Prostate gland (tissue), 2 donors: ENCODE results near the gene ODAM.
"Not testable (repeated sequence)": the region's sequence is repeated elsewhere in the genome, so short reads cannot be mapped to it uniquely, and the experiment has no call there.

ENCODE experiments used
- POLR2AphosphoS5 ChIP-seq: sonication (generic); formaldehyde crosslinking; IDR thresholded peaks from one replicate; pipeline ENCODE4 v1.6.1; 2017; ENCODE audit warnings: antibody characterized with exemption
- TF ChIP-seq, protein P1 (sequence below), 4 experiments: fragments of 200-600 bp in 2 of 4; fragments of 450-650 bp in 2 of 4; sonication (generic) in 2 of 4; IDR thresholded peaks; 1 replicate in 3 of 4; 2 replicates in 1 of 4; pipeline ENCODE4 v1.5.1; 2016 to 2019; ENCODE audit warnings: antibody characterized with exemption in 4 of 4, mild to moderate bottlenecking in 2 of 4, moderate library complexity in 2 of 4

DNA sequence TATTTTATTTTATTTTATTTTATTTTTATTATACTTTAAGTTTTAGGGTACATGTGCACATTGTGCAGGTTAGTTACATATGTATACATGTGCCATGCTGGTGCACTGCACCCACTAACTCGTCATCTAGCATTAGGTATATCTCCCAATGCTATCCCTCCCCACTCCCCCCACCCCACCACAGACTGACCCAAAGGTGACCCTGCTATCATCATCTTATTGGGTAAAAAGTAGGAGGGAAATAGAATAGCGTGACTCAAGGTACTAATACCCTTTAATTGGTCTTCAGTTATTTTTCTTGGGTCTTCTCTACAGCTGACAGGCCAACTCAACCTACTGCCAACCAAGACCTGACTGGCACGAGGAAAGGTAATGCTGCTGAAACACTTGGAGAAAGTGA lies 46.8 kb downstream of the ODAM start, which contains the start of gene CSN3:
- TF ChIP-seq, protein P1, sequence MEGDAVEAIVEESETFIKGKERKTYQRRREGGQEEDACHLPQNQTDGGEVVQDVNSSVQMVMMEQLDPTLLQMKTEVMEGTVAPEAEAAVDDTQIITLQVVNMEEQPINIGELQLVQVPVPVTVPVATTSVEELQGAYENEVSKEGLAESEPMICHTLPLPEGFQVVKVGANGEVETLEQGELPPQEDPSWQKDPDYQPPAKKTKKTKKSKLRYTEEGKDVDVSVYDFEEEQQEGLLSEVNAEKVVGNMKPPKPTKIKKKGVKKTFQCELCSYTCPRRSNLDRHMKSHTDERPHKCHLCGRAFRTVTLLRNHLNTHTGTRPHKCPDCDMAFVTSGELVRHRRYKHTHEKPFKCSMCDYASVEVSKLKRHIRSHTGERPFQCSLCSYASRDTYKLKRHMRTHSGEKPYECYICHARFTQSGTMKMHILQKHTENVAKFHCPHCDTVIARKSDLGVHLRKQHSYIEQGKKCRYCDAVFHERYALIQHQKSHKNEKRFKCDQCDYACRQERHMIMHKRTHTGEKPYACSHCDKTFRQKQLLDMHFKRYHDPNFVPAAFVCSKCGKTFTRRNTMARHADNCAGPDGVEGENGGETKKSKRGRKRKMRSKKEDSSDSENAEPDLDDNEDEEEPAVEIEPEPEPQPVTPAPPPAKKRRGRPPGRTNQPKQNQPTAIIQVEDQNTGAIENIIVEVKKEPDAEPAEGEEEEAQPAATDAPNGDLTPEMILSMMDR (IDR thresholded peaks at IDR 0.05): not testable (repeated sequence)
- not testable (repeated sequence) for TF ChIP-seq POLR2AphosphoS5
